SU-DHL-6 (cell line): ENCODE data around the gene CITED4.

Experiments used
- CTCF ChIP-seq: fragments of 200-600 bp; sonication (generic); IDR thresholded peaks from one replicate; pipeline ENCODE4 v1.5.1; 2017; ENCODE audit warnings: antibody characterized with exemption, mild to moderate bottlenecking, low read length, moderate library complexity; ENCODE audit not compliant: insufficient read depth, poor library complexity, severe bottlenecking
- EZH2phosphoT487 ChIP-seq: fragments of 200-600 bp; sonication (generic), shearing (Covaris generic); conservative IDR thresholded peaks from 2 replicates; pipeline ENCODE4 v1.6.1; 2018; ENCODE audit warnings: mild to moderate bottlenecking, antibody characterized with exemption, low read length, moderate library complexity, mixed read lengths

DNA sequence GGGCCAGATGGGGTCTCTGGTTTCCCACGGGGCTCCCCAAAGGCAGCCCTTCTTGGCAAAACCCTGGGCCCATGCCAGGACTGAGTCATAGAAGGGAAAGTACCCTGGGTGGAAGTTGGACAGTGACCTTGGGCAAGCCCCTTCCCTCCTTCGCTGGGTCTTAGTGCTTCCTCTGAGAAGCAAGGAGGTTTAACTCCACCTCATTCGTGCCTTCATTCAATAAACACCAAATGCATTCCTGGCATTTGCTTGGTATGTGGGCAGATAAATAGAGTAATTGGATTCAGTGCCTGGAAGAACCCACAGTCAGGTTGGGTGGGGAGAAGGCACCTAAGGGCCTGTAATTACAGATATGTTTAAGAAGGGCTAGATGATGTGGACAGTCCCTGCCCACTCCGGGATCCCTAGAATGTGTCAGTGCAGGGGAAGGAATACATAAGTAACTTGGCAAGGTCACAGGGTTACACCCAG is 36.3 kb upstream of the CITED4 start:
- TF ChIP-seq EZH2phosphoT487 (no peak), CTCF (no peak)
